T-helper 9 cell (primary cell): Measurements from ENCODE around the gene KIAA0232.
"Not testable (repeated sequence)": the region's sequence is repeated elsewhere in the genome, so short reads cannot be mapped to it uniquely, and the experiment has no call there.

ENCODE experiments used
- DNase-seq: peaks from one replicate; pipeline ENCODE4 v3.0.0-alpha.2; 2020

The KIAA0232 gene

GRCh38 chr4:6754481-6755087, 27.9 kb upstream of the KIAA0232 start:
- DNase-seq: no peak

GRCh38 chr4:6755088-6755753, 27.3 kb upstream of the KIAA0232 start:
- DNase-seq: no peak

- not testable (repeated sequence) for DNase-seq
Measured at GRCh38 chr4:6756345-6756744, 26.2 kb upstream of the KIAA0232 start.

- DNase-seq: no peak
Measured at GRCh38 chr4:6758728-6759127, 23.8 kb upstream of the KIAA0232 start.

GRCh38 chr4:6760865-6761264, 21.7 kb upstream of the KIAA0232 start:
- no peak for DNase-seq

- DNase-seq: no peak
Measured at GRCh38 chr4:6761649-6762615, 20.6 kb upstream of the KIAA0232 start.

GRCh38 chr4:6763330-6763851, 19.1 kb upstream of the KIAA0232 start:
- DNase-seq: no peak

GRCh38 chr4:6764976-6765620, 17.4 kb upstream of the KIAA0232 start:
- DNase-seq: no peak

GRCh38 chr4:6765703-6766102, 16.8 kb upstream of the KIAA0232 start:
- no peak for DNase-seq

- DNase-seq: no peak
Measured at GRCh38 chr4:6767386-6767747, 15.2 kb upstream of the KIAA0232 start.

GRCh38 chr4:6767748-6768538, 14.6 kb upstream of the KIAA0232 start:
- DNase-seq: no peak

GRCh38 chr4:6768539-6768905, 14.0 kb upstream of the KIAA0232 start:
- no peak for DNase-seq

GRCh38 chr4:6769233-6769988, 13.1 kb upstream of the KIAA0232 start:
- no peak for DNase-seq

GRCh38 chr4:6769989-6770420, 12.5 kb upstream of the KIAA0232 start:
- DNase-seq: no peak

- DNase-seq: no peak
Measured at GRCh38 chr4:6770581-6771228, 11.8 kb upstream of the KIAA0232 start.

GRCh38 chr4:6771229-6771671, 11.3 kb upstream of the KIAA0232 start:
- DNase-seq: no peak

GRCh38 chr4:6772223-6772928, 10.2 kb upstream of the KIAA0232 start:
- DNase-seq: no peak

- no peak for DNase-seq
Measured at GRCh38 chr4:6773106-6773505, 9.4 kb upstream of the KIAA0232 start.

GRCh38 chr4:6773616-6774540, 8.6 kb upstream of the KIAA0232 start:
- DNase-seq: no peak
